NCI-H1694 (cell line): ENCODE results near the gene RHOT2.

Experiments
- DNase-seq: peaks from one replicate; lab custom pipeline; 2025; lab: John Stamatoyannopoulos, UW

The RHOT2 gene

GRCh38 chr16:700684-701584 lies 33.0 kb downstream of the RHOT2 start:
- DNase-seq: no peak

- no peak for DNase-seq
Measured at GRCh38 chr16:702341-702740, 34.4 kb downstream of the RHOT2 start.

- DNase-seq: no peak
Measured at GRCh38 chr16:703406-703805, 35.5 kb downstream of the RHOT2 start.

- no peak for DNase-seq
Measured at GRCh38 chr16:704047-704446, 36.1 kb downstream of the RHOT2 start.

- no peak for DNase-seq
Measured at GRCh38 chr16:704552-705380, 36.8 kb downstream of the RHOT2 start.

- DNase-seq: no peak
Measured at GRCh38 chr16:705431-706188, 37.7 kb downstream of the RHOT2 start, which contains the start of gene FBXL16. TSS of gene FBXL16 (minus strand) at chr16:705801. CDS start at chr16:697405, 8,396 bp downstream.

GRCh38 chr16:706189-707061 lies 38.5 kb downstream of the RHOT2 start:
- no peak for DNase-seq

- DNase-seq: no peak
Measured at GRCh38 chr16:707062-707538, 39.2 kb downstream of the RHOT2 start.

GRCh38 chr16:708019-708418 lies 40.1 kb downstream of the RHOT2 start:
- no peak for DNase-seq

- no peak for DNase-seq
Measured at GRCh38 chr16:708959-709358, 41.0 kb downstream of the RHOT2 start.

- peak; percentile 85 for DNase-seq
Measured at GRCh38 chr16:709566-710499, 41.9 kb downstream of the RHOT2 start.

GRCh38 chr16:710500-711075 lies 42.7 kb downstream of the RHOT2 start:
- DNase-seq: no peak

GRCh38 chr16:711084-711483 lies 43.2 kb downstream of the RHOT2 start:
- DNase-seq: no peak

GRCh38 chr16:711548-712320 lies 43.8 kb downstream of the RHOT2 start:
- no peak for DNase-seq

- peak; percentile 44 for DNase-seq
Measured at GRCh38 chr16:712740-713250, 44.9 kb downstream of the RHOT2 start.

- DNase-seq: no peak
Measured at GRCh38 chr16:714079-714478, 46.1 kb downstream of the RHOT2 start.

GRCh38 chr16:714558-715476 lies 46.9 kb downstream of the RHOT2 start, which contains the start of gene METRN:
TSS of gene METRN (plus strand) at chr16:715118. CDS start at chr16:715290, 172 bp downstream.
- DNase-seq: peak; percentile 30
